22Rv1 (cell line): ENCODE measurements around the gene CTBP1.

ENCODE experiments used
- ZFX ChIP-seq: fragments of 450-650 bp; IDR thresholded peaks from 2 replicates; pipeline ENCODE4 v1.6.1; 2017; ENCODE audit warnings: antibody characterized with exemption, borderline replicate concordance
- TF ChIP-seq, protein P1 (sequence below): fragments of 450-650 bp; IDR thresholded peaks from 2 replicates; pipeline ENCODE4 v1.5.1; 2017; ENCODE audit warnings: mild to moderate bottlenecking

DNA sequence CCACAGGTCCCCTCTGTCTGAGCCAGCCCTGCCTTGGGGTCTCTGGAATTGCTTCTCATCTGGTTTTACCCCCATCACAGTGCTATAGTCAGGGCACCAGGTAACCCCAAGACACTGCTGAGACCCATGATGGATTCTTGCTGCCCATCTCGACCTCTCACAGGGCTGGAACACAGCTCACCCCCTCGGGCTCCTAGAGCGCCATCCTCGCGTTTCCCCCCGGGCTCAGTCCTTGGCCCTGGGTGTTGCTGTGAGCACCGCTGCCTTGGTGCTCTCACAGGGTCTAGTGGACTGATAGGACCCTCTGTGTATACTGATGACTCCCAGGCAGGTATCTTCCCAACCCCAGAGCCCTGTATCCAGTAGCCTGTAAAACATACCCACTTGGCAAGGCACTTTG lies 49.5 kb upstream of the CTBP1 start:
- TF ChIP-seq, protein P1, sequence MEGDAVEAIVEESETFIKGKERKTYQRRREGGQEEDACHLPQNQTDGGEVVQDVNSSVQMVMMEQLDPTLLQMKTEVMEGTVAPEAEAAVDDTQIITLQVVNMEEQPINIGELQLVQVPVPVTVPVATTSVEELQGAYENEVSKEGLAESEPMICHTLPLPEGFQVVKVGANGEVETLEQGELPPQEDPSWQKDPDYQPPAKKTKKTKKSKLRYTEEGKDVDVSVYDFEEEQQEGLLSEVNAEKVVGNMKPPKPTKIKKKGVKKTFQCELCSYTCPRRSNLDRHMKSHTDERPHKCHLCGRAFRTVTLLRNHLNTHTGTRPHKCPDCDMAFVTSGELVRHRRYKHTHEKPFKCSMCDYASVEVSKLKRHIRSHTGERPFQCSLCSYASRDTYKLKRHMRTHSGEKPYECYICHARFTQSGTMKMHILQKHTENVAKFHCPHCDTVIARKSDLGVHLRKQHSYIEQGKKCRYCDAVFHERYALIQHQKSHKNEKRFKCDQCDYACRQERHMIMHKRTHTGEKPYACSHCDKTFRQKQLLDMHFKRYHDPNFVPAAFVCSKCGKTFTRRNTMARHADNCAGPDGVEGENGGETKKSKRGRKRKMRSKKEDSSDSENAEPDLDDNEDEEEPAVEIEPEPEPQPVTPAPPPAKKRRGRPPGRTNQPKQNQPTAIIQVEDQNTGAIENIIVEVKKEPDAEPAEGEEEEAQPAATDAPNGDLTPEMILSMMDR: no peak
- TF ChIP-seq ZFX: no peak
